ENCODE measurements around the gene ADCY2. TPM values are rescaled to one million over a fixed set of nuclear protein-coding genes. Genes with fewer than 3 reads are reported as not detected.

The ADCY2 gene
- polyA plus RNA-seq, 1 donor (not counting 4 experiments of a cell fraction or from before 2014, with no cell fraction given) = 0.13 TPM

DNA sequence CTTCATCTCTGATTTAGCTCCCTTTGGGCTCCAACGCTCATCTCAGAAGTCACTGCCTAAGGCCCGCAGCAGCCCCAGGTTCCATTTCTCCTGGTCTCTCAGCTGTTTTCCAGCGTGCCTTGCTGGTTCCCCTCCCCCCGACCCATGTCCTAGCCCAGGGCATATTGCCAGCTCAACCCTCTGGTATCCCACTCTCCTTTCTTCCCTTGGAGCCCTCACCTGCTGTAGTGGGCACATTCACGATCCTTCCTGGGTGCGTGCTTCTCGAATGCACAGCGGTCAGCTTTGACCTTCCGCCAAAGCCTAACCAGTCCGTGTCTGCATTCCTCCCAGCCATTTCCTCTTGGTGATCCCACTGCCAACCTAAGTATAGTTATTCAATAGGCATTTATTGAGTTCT lies 418.9 kb downstream of the ADCY2 start:
- Histone ChIP-seq H3K27ac (ENCODE audit: control insufficient read depth, insufficient read depth, low read length) (no peak overlapping the region), H2AFZ (ENCODE audit: control insufficient read depth, low read length) (no peak overlapping the region), H3K4me2 (ENCODE audit: control insufficient read depth, extremely low read depth, insufficient read depth, low read depth, low read length) (no peak overlapping the region), H3K79me2 (ENCODE audit: control insufficient read depth, insufficient read depth, low read length) (no peaks in the 10 kb centered on the region), H3K9me3 (ENCODE audit: control insufficient read depth, low read depth, low read length) (no peaks in the 10 kb centered on the region), H3K36me3 (ENCODE audit: control insufficient read depth in 2 of 2, extremely low read depth in 1 of 2, insufficient read depth in 2 of 2, low read length in 2 of 2) (no peaks in the 10 kb centered on the region), H3K4me1 (ENCODE audit: control insufficient read depth, extremely low read depth, insufficient read depth, low read length) (no peaks in the 10 kb centered on the region), H3K9ac (ENCODE audit: control insufficient read depth, extremely low read depth, insufficient read depth, low read length) (no peak overlapping the region), H3K4me3 (ENCODE audit: control insufficient read depth in 2 of 3, extremely low read depth in 1 of 3, insufficient read depth in 2 of 3, low read depth in 1 of 3, low read length in 3 of 3) (no peak overlapping the region), H3K9me1 (ENCODE audit: control insufficient read depth, extremely low read depth, insufficient read depth, low read length) (no peaks in the 10 kb centered on the region), H3K27me3 (ENCODE audit: control insufficient read depth, extremely low read depth, insufficient read depth, low read length) (no peaks in the 10 kb centered on the region), H4K20me1 (ENCODE audit: control insufficient read depth, extremely low read depth, insufficient read depth, low read length) (no peaks in the 10 kb centered on the region)
- DNase-seq (ENCODE audit: low read depth, low spot score) = no peak
- no peak for FAIRE-seq
- dilution Hi-C loops (cut with MboI; ENCODE audit: extremely low pct_ligation_motif_present, low sequenced_read_pairs) = no loop called here
- TF ChIP-seq, protein P1, sequence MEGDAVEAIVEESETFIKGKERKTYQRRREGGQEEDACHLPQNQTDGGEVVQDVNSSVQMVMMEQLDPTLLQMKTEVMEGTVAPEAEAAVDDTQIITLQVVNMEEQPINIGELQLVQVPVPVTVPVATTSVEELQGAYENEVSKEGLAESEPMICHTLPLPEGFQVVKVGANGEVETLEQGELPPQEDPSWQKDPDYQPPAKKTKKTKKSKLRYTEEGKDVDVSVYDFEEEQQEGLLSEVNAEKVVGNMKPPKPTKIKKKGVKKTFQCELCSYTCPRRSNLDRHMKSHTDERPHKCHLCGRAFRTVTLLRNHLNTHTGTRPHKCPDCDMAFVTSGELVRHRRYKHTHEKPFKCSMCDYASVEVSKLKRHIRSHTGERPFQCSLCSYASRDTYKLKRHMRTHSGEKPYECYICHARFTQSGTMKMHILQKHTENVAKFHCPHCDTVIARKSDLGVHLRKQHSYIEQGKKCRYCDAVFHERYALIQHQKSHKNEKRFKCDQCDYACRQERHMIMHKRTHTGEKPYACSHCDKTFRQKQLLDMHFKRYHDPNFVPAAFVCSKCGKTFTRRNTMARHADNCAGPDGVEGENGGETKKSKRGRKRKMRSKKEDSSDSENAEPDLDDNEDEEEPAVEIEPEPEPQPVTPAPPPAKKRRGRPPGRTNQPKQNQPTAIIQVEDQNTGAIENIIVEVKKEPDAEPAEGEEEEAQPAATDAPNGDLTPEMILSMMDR (optimal IDR thresholded peaks at IDR 0.05 in 1 of 3, IDR thresholded peaks at IDR 0.05 in 1 of 3, conservative IDR thresholded peaks at IDR 0.05 in 1 of 3; ENCODE audit: extremely low read depth in 1 of 3, insufficient read depth in 2 of 3, low read length in 3 of 3) = no peak
- no peak for TF ChIP-seq EZH2 (IDR thresholded peaks at IDR 0.05; ENCODE audit: low read length)

DNA sequence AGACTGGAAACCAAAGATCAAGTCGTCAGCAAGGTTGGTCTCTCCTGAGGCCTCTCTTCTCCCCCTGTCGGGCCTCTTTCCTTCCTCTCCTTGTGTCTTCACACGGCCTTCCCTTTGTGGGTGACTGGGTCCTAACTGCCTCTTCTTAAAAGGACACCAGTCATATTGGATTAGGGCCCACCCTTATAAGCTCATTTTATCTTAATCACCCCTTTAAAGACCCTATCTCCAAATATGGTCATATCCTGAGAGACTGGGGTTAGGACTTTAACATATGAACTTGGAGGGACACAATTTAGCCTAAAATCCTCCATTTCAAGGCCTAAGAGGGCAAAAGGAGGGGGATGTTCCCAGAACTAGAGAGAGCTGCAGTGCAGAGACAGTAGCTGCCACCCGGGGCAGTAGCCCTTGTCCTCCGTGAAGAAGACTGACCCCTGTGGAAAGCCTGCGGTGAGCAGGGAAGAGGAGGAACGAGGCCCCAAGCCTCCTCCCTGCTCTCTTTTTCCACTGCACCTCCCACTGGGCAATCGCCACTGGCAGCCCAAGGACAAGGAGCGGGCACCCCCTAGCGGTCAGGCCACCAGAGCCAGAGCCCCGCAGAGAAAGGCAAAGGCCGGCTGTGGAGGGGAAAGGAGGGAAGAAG lies 420.1 kb downstream of the ADCY2 start:
- H3K36me3 ChIP-seq (ENCODE audit: control insufficient read depth in 2 of 2, extremely low read depth in 1 of 2, insufficient read depth in 2 of 2, low read length in 2 of 2) = no peaks in the 10 kb centered on the region
- no peak overlapping the region for H3K4me2 ChIP-seq (ENCODE audit: control insufficient read depth, extremely low read depth, insufficient read depth, low read depth, low read length)
- dilution Hi-C loops (cut with MboI; ENCODE audit: extremely low pct_ligation_motif_present, low sequenced_read_pairs) = no loop called here
- H3K4me3 ChIP-seq (ENCODE audit: control insufficient read depth in 2 of 3, extremely low read depth in 1 of 3, insufficient read depth in 2 of 3, low read depth in 1 of 3, low read length in 3 of 3) = no peak overlapping the region
- TF ChIP-seq, protein P1 (optimal IDR thresholded peaks at IDR 0.05 in 1 of 3, IDR thresholded peaks at IDR 0.05 in 1 of 3, conservative IDR thresholded peaks at IDR 0.05 in 1 of 3; ENCODE audit: extremely low read depth in 1 of 3, insufficient read depth in 2 of 3, low read length in 3 of 3) = peak; percentile 59 to 89 (median 77)
- no peak for TF ChIP-seq EZH2 (IDR thresholded peaks at IDR 0.05; ENCODE audit: low read length)
- no peaks in the 10 kb centered on the region for H3K27me3 ChIP-seq (ENCODE audit: control insufficient read depth, extremely low read depth, insufficient read depth, low read length)
- no peak for FAIRE-seq
- H4K20me1 ChIP-seq (ENCODE audit: control insufficient read depth, extremely low read depth, insufficient read depth, low read length) = no peaks in the 10 kb centered on the region
- no peaks in the 10 kb centered on the region for H3K9me3 ChIP-seq (ENCODE audit: control insufficient read depth, low read depth, low read length)
- peak overlapping the region; percentile 23 for H2AFZ ChIP-seq (ENCODE audit: control insufficient read depth, low read length)
- no peaks in the 10 kb centered on the region for H3K4me1 ChIP-seq (ENCODE audit: control insufficient read depth, extremely low read depth, insufficient read depth, low read length)
- DNase-seq (ENCODE audit: low read depth, low spot score) = no peak
- H3K9me1 ChIP-seq (ENCODE audit: control insufficient read depth, extremely low read depth, insufficient read depth, low read length) = no peaks in the 10 kb centered on the region
- H3K27ac ChIP-seq (ENCODE audit: control insufficient read depth, insufficient read depth, low read length) = no peak overlapping the region
- H3K79me2 ChIP-seq (ENCODE audit: control insufficient read depth, insufficient read depth, low read length) = no peaks in the 10 kb centered on the region
- no peak overlapping the region for H3K9ac ChIP-seq (ENCODE audit: control insufficient read depth, extremely low read depth, insufficient read depth, low read length)

Measured in keratinocyte (primary cell).